Mesenteric fat pad (tissue), 1 donor: Measurements from ENCODE around the gene RNASEH2C. TPM values are rescaled to one million over a fixed set of nuclear protein-coding genes. Genes with fewer than 3 reads are reported as not detected.
"Not testable (repeated sequence)": the region's sequence is repeated elsewhere in the genome, so short reads cannot be mapped to it uniquely, and the experiment has no call there.

Experiments
- DNase-seq: peaks from one replicate; pipeline ENCODE4 v3.0.0-alpha.2; 2020; ENCODE audit warnings: low spot score
- total RNA-seq: library from RNA; stranded (reverse); fragmentation: NEBNext Ultra II Directional; extraction: Animal tissue kit (Norgen Biotek cat#: 25700); gene quantifications from one replicate; pipeline ENCODE4 v1.2.1, GENCODE V29; 2021
- donor health status: DM: yes; HTN: yes; CAD: no.

The RNASEH2C gene
- total RNA-seq, 1 donor from 2014 or later: 71.8 TPM

- peak; percentile 41 for DNase-seq
These were observed 2.7 kb downstream of the RNASEH2C start for GRCh38 chr11:65717906-65718305.

GRCh38 chr11:65716774-65717405 lies 3.7 kb downstream of the RNASEH2C start:
- DNase-seq: peak; percentile 62

GRCh38 chr11:65716302-65716701 lies 4.3 kb downstream of the RNASEH2C start:
- peak; percentile 65 for DNase-seq

- peak; percentile 77 for DNase-seq
These were observed 6.2 kb downstream of the RNASEH2C start for GRCh38 chr11:65714433-65714832.

GRCh38 chr11:65713212-65713969 lies 7.2 kb downstream of the RNASEH2C start:
- peak; percentile 83 for DNase-seq

GRCh38 chr11:65712633-65713076 lies 7.9 kb downstream of the RNASEH2C start:
- DNase-seq: no peak

- DNase-seq: peak; percentile 99
These were observed 8.6 kb downstream of the RNASEH2C start, which contains the start of gene KAT5 for GRCh38 chr11:65711785-65712632. Gene KAT5 (plus strand): TSS chr11:65712252. CDS start chr11:65712268, 16 bp downstream.

GRCh38 chr11:65710421-65710820 lies 10.2 kb downstream of the RNASEH2C start:
- DNase-seq: no peak

- no peak for DNase-seq
These were observed 10.9 kb downstream of the RNASEH2C start for GRCh38 chr11:65709661-65710060.

GRCh38 chr11:65708451-65708850 lies 12.1 kb downstream of the RNASEH2C start:
- DNase-seq: peak; percentile 30

- not testable (repeated sequence) for DNase-seq
These were observed 13.6 kb downstream of the RNASEH2C start for GRCh38 chr11:65707002-65707401.

GRCh38 chr11:65706303-65706763 lies 14.3 kb downstream of the RNASEH2C start:
- DNase-seq: not testable (repeated sequence)

- DNase-seq: no peak
These were observed 16.8 kb downstream of the RNASEH2C start for GRCh38 chr11:65703846-65704245.

GRCh38 chr11:65701686-65702085 lies 18.9 kb downstream of the RNASEH2C start:
- DNase-seq: no peak

GRCh38 chr11:65700399-65700798 lies 20.2 kb downstream of the RNASEH2C start:
- no peak for DNase-seq

GRCh38 chr11:65699306-65699705 lies 21.3 kb downstream of the RNASEH2C start:
- no peak for DNase-seq

GRCh38 chr11:65698205-65698604 lies 22.4 kb downstream of the RNASEH2C start:
- DNase-seq: no peak

- DNase-seq: no peak
These were observed 23.6 kb downstream of the RNASEH2C start for GRCh38 chr11:65696802-65697552.

- DNase-seq: no peak
These were observed 24.9 kb downstream of the RNASEH2C start for GRCh38 chr11:65695459-65696241.

GRCh38 chr11:65692367-65692766 lies 28.2 kb downstream of the RNASEH2C start:
- no peak for DNase-seq
